GM11168 (cell line): ENCODE data around the gene ARRB1.
"Not testable (repeated sequence)": the region's sequence is repeated elsewhere in the genome, so short reads cannot be mapped to it uniquely, and the experiment has no call there.

Source experiments
- in situ Hi-C: fragments of 300-500 bp; cut with MboI; formaldehyde crosslinking; loops from one replicate; pipeline ENCODE4 v1.12.0; 2022; ENCODE audit warnings: low sequenced_read_pairs; ENCODE audit not compliant: unreplicated experiment

The ARRB1 gene

GRCh38 chr11:75345455-75346160 lies 5.9 kb downstream of the ARRB1 start:
- in situ Hi-C loops: no loop called here

GRCh38 chr11:75344761-75345454 lies 6.6 kb downstream of the ARRB1 start:
- in situ Hi-C loops: no loop called here

DNA sequence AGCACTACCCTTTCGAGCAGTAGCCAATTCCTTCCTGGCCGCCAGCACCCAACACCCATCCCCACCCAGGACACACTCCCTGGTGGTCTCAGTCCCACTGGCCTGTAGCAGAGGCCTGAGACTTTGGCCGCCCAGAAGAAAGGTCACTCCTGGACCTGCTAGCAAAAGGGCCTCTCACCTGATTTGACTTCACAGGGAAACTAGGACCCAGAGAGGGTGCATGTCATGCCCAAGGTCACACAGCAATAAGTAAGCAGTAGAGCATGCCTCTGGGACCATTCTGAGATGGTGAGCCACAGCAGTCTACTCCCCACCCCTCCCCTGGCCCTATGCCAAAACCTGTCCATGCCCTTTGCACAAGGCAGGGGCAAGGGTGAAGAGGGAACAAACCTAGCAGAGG lies 7.3 kb downstream of the ARRB1 start:
- in situ Hi-C loops: no loop called here

DNA sequence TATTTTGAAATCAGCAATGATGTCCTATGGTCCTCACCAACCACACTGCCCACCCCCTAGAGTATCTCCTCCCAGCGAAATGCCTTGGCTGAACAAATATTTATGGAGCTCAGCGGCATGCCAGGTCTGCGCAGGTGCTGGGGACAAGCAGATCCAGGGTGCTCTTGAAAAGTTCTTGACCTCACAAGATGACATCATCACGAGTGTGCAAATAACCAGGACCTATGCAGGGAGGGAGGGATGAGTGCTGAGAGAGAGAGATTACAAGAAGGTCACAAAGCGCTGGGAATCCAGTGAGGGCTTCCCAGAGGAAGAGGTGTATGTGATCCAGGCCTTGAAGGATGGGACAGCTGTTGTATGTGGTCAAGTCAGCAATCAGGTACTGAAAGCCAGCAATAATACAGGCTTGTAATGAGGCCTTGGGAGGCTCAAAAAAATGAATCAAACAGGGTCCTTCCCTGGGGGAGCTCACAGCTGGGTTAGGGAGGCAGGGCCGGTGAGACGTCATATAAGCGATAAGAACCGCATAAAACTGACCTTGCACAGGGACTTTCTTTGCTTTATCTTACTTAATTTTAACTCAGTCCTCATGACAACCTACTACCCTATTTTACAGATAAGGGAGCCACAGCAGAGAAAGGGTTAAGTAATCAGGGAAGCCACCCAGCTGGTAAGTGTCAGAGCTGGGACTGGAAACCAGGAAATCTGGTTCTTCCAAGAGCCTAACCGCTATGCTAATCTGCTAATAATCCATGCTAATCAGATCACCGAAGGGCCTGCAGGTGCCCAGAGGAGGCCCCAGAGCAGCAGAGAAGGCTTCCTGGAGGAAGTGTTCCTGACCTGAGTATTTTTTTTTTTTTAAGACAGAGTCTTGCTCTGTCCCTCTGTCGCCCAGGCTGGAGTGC lies 8.2 kb downstream of the ARRB1 start:
- in situ Hi-C loops: no loop called here

DNA sequence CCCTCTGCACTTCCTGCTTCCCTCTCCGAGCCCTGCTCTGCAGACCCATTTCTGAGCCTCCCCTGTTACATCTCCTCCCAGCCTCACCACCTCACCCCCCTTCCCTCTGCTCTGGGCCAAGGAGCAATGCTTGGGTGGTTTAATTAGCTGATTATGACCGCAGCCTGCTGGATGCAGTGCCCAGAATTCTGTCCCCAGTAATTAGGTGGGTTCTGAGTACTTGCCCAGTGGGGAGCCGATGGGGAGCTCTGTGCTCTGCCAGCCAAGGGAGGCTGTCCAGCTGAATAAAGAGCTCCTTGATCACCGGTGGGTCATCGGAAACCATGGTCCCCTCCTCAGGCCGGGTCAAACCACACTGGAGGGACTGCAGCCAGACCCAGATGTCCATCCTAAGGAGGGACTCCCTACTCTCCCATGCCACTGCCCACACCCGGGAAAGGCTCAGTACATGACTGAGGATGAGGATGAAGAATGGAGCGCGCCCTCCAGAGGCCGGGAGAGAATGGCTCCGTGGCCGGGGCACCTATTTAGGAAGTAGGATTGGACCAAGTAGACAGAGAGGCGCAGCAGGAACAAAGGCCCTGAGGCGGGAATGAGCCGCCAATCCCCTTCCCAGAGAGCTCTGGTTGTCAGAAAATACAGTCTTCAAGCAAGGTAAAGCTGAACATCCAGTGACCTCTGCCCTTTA lies 9.1 kb downstream of the ARRB1 start:
- in situ Hi-C loops: no loop called here

GRCh38 chr11:75341612-75342011 lies 9.8 kb downstream of the ARRB1 start:
- in situ Hi-C loops: no loop called here

DNA sequence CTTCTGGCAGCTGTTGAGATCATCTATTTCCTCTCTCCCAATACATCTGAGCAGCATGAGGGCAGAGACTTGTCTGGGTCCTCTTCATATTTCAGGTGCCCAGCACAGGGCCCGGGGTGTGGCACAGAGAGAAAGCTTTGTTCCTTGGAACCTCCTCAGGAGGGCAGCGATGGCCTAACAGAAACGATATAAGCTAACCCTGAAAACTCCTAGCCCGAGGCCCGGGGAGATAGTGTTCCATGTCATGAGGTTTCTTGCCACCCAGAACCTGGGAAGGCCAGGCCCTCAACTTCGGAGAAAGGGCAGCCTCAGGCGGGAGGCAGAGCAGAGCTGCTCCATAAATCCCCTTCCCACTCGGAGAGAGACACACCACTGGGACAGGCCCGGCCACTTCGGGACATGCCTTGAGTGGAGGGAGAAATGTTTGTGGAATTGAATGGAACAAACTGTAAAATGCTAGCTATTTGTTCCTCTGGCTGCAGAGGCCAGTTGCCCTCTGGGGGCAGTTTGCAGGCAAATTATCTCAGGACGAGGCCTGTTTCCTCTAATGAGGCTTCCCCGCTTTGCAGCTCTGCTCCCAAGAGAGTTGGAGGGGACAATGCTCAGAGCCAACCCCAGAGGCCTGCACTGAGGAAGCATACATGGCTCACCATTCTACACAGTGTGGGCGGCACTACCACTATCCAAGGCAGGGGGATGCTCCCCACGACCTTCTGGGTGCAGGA lies 11.6 kb downstream of the ARRB1 start:
- in situ Hi-C loops: no loop called here

GRCh38 chr11:75338516-75339208 lies 12.8 kb downstream of the ARRB1 start:
- in situ Hi-C loops: no loop called here

DNA sequence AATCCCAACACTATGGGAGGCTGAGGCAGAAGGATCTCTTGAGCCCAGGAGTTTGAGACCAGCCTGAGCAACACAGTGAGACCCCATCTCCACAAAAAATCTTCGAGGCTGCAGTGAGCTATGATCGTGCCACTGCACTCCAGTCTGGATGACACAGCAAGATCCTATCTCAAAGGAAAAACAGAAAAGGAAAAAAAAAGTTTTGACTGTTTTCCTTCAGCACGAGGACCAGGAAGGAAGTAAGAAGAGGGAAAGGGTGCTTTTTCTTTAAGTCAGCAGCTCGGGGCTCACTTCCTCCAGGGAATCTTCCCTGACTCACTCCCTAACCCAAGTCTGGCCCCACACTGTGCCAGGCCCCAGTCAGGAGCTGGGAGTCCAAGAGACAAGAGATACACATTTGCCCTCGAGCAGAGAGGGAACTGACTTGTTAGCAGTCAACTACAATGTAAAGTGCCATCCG lies 14.2 kb downstream of the ARRB1 start:
- in situ Hi-C loops: no loop called here

DNA sequence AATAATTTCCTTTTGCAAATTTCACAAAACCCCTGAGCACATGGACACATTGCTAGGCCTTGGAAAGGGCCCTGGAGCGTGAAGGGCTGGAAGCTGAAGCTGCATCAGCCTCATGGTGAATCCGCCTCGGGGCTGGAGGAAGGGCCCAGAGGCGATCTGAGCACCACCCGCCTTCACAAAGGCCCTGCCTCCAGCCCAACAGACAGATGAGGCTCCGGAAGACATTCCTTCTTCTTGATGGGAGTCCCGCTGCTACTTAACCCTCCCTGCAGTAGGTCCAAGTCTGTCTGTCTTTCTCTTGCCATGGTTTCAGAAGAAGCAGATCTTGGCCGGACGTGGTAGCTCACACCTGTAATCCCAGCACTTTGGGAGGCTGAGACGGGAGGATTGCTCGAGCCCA lies 16.5 kb downstream of the ARRB1 start:
- in situ Hi-C loops: no loop called here

DNA sequence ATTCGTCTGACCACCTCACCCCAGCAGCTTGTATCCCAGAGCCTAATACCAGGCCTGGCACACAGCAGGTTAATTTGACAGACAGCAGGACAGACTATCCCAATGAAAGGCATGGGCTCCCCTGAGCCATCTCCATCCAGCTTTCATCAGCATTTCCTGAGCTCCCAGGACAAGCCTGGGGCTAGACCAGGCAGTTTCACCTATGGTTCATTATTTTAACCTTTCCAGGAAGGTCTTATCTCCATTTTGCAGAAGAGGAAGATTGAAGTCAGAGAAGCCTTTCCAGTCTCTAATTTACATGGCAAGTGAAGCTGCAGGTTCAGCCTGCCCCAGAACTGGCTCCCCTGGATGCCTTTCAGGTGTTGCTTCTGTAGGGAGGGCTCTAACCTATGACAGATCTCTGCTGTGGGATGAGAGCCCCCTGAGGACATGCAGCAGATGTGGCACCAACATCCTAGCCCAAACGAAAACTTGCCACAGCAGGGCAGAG lies 17.0 kb downstream of the ARRB1 start:
- in situ Hi-C loops: no loop called here

- in situ Hi-C loops: no loop called here
These were observed 17.7 kb downstream of the ARRB1 start for GRCh38 chr11:75333807-75334140.

GRCh38 chr11:75333022-75333806 lies 18.2 kb downstream of the ARRB1 start:
- in situ Hi-C loops: no loop called here

DNA sequence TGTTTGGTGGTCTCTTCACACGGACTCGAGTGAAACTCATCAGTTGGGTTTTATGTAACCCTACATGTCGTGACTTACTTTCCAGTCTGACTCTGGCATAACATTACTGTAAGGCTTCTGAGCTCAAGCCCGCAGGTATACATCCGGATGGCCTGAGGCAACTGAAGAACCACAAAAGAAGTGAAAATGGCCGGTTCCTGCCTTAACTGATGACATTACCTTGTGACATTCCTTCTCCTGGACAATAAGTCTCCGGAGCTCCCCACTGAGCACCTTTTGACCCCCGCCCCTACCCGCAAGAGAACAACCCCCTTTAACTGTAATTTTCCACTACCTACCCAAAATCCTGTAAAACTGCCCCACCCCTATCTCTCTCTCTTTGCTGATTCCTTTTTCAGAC lies 19.7 kb downstream of the ARRB1 start:
- in situ Hi-C loops: not testable (repeated sequence)

GRCh38 chr11:75331304-75331703 lies 20.2 kb downstream of the ARRB1 start:
- in situ Hi-C loops: not testable (repeated sequence)

- in situ Hi-C loops: not testable (repeated sequence)
These were observed 20.6 kb downstream of the ARRB1 start for GRCh38 chr11:75330886-75331285.

GRCh38 chr11:75330291-75330690 lies 21.2 kb downstream of the ARRB1 start:
- in situ Hi-C loops: no loop called here
